ENCODE measurements around the gene NTM. TPM values are rescaled to one million over a fixed set of nuclear protein-coding genes. Genes with fewer than 3 reads are reported as not detected.

Gene NTM
- total RNA-seq, 1 experiment from 2014 or later, result 0.73 TPM

DNA sequence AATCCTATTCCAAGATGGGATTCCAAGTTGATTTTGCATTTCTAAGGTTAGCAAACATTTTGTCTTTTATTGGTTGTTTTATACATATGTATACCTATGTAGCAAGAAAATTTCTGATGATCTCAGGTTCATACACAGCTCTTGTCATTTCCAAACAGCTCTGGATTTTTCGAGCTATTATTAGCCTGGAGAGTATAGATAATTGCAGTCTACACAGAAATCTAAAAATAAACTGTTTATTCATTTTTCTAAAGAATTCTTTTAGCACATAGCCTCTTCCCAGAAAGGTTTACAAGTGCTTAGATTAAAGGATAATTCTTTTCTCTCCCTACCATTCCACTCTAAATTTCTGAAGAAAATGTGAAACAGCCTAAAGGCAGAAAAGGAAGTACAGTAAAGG is 705.0 kb downstream of the NTM start:
- no peaks in the 10 kb centered on the region for H3K27me3 Mint-ChIP-seq (ENCODE audit: insufficient read depth, unreplicated experiment)
- TF ChIP-seq, protein P1, sequence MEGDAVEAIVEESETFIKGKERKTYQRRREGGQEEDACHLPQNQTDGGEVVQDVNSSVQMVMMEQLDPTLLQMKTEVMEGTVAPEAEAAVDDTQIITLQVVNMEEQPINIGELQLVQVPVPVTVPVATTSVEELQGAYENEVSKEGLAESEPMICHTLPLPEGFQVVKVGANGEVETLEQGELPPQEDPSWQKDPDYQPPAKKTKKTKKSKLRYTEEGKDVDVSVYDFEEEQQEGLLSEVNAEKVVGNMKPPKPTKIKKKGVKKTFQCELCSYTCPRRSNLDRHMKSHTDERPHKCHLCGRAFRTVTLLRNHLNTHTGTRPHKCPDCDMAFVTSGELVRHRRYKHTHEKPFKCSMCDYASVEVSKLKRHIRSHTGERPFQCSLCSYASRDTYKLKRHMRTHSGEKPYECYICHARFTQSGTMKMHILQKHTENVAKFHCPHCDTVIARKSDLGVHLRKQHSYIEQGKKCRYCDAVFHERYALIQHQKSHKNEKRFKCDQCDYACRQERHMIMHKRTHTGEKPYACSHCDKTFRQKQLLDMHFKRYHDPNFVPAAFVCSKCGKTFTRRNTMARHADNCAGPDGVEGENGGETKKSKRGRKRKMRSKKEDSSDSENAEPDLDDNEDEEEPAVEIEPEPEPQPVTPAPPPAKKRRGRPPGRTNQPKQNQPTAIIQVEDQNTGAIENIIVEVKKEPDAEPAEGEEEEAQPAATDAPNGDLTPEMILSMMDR (IDR thresholded peaks at IDR 0.05; ENCODE audit: insufficient read depth in 1 of 2, low read depth in 1 of 2, low read length in 1 of 2, severe bottlenecking in 1 of 2, unreplicated experiment in 1 of 2), result no peak
- CTCF ChIA-PET, result no interaction called here

DNA sequence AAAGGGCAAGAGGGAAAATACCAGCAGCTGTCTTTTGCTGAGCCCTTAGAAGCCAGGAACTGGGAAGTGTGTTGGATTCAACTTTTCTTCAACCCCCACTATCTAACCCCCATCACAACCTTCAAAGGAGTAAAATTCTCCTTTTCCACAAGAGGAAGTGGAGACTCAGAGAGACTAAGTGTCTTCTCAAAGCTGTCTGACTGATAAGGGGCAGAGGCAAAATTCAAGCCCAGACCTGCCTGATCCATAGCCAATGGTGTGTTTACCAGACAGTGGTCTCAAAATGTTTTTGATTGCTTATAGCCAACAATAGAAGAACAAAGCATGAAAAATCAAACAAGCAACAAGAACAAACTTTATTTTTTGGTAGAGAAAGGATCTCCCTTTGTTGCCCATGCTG is 707.0 kb downstream of the NTM start:
- H3K4me3 Mint-ChIP-seq (ENCODE audit: unreplicated experiment), result no peak overlapping the region

More for the DNA sequence above, 705.0 kb downstream of the NTM start:
- Mint-ChIP-seq H3K27ac (ENCODE audit: unreplicated experiment) (no peak overlapping the region), H3K4me1 (ENCODE audit: low read depth, unreplicated experiment) (no peaks in the 10 kb centered on the region), H3K9me3 (ENCODE audit: unreplicated experiment) (peaks cover 17% of the 10 kb centered on the region), H3K4me3 (ENCODE audit: unreplicated experiment) (no peak overlapping the region), H3K36me3 (ENCODE audit: insufficient read depth, unreplicated experiment) (no peaks in the 10 kb centered on the region)
- no peak for DNase-seq
- H3K4me3 ChIP-seq (ENCODE audit: low read depth, low read length), result no peak overlapping the region
- no peaks in the 10 kb centered on the region for H3K36me3 ChIP-seq (ENCODE audit: control insufficient read depth, insufficient read depth, low read length)
- H3K4me1 ChIP-seq, result no peaks in the 10 kb centered on the region
- POLR2A ChIA-PET, result no interaction called here
- no TSS peak for BruUV-seq (replicated peaks)
- no peaks in the 10 kb centered on the region for H3K27me3 ChIP-seq (replicated peaks; ENCODE audit: control insufficient read depth, insufficient read depth, low read length)
- peaks cover 6% of the 10 kb centered on the region for H3K9me3 ChIP-seq
- intact Hi-C loops (cut with micrococcal nuclease; ENCODE audit: unreplicated experiment), result no loop called here

DNA sequence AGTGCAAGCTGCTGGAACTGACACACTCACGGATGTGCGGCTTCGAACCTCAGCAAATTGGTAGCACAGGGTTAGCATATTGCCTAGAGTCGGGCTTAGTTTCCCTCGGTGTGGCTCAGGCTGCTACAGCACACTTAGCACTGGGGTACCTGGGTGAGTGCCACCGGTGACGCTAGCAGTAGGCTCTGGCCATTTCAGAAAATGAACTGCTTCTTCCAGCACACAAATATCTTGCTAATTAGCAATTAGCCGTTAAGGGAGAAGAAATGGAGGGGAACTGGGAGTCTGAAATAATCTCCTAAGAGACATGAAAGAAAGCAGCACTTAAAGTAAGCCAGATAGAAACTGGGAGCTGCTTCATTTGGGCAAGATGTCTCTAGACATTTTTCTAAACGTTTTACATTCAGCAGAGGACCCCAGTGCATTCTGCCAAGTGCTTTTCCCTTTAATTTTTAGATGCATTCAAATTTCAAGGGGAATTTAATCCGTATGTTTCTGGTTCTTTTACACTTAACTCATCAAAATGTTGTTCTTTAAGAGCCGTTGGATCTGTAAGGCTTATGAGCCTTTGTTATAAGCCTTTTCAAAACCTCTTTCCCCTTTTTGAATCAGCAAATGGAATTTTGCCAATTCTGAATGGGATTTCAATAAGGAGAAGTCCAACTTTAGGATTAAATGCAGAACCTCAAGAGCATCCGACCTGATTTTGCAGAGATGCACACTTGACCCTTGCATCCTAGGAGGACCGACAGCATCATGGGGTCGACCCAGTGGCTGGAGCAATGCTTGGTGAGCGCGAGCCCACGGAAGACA is 708.1 kb downstream of the NTM start:
- Mint-ChIP-seq H3K27ac (ENCODE audit: unreplicated experiment) (no peak overlapping the region), H3K27me3 (ENCODE audit: insufficient read depth, unreplicated experiment) (no peaks in the 10 kb centered on the region), H3K9me3 (ENCODE audit: unreplicated experiment) (peaks cover 21% of the 10 kb centered on the region), H3K36me3 (ENCODE audit: insufficient read depth, unreplicated experiment) (no peaks in the 10 kb centered on the region), H3K4me3 (ENCODE audit: unreplicated experiment) (no peak overlapping the region), H3K4me1 (ENCODE audit: low read depth, unreplicated experiment) (no peaks in the 10 kb centered on the region)
- ChIA-PET CTCF (no interaction called here), POLR2A (no interaction called here)
- Histone ChIP-seq H3K4me1 (no peaks in the 10 kb centered on the region), H3K9me3 (peaks cover 11% of the 10 kb centered on the region), H3K36me3 (ENCODE audit: control insufficient read depth, insufficient read depth, low read length) (no peaks in the 10 kb centered on the region), H3K27me3 (replicated peaks; ENCODE audit: control insufficient read depth, insufficient read depth, low read length) (no peaks in the 10 kb centered on the region), H3K4me3 (ENCODE audit: low read depth, low read length) (no peak overlapping the region)
- intact Hi-C loops (cut with micrococcal nuclease; ENCODE audit: unreplicated experiment), result no loop called here
- DNase-seq, result no peak
- BruUV-seq (replicated peaks), result no TSS peak
- TF ChIP-seq, protein P1 (IDR thresholded peaks at IDR 0.05; ENCODE audit: insufficient read depth in 1 of 2, low read depth in 1 of 2, low read length in 1 of 2, severe bottlenecking in 1 of 2, unreplicated experiment in 1 of 2), result no peak

More for the DNA sequence above, 707.0 kb downstream of the NTM start:
- Mint-ChIP-seq H3K36me3 (ENCODE audit: insufficient read depth, unreplicated experiment) (no peaks in the 10 kb centered on the region), H3K27ac (ENCODE audit: unreplicated experiment) (no peak overlapping the region), H3K9me3 (ENCODE audit: unreplicated experiment) (peaks cover 18% of the 10 kb centered on the region), H3K4me1 (ENCODE audit: low read depth, unreplicated experiment) (no peaks in the 10 kb centered on the region), H3K27me3 (ENCODE audit: insufficient read depth, unreplicated experiment) (no peaks in the 10 kb centered on the region)
- ChIA-PET POLR2A (no interaction called here), CTCF (no interaction called here)
- Histone ChIP-seq H3K27me3 (replicated peaks; ENCODE audit: control insufficient read depth, insufficient read depth, low read length) (no peaks in the 10 kb centered on the region), H3K9me3 (peaks cover 6% of the 10 kb centered on the region; the same call in 1 of the 2 replicates), H3K36me3 (ENCODE audit: control insufficient read depth, insufficient read depth, low read length) (no peaks in the 10 kb centered on the region), H3K4me3 (ENCODE audit: low read depth, low read length) (no peak overlapping the region), H3K4me1 (no peaks in the 10 kb centered on the region)
- TF ChIP-seq, protein P1 (IDR thresholded peaks at IDR 0.05; ENCODE audit: insufficient read depth in 1 of 2, low read depth in 1 of 2, low read length in 1 of 2, severe bottlenecking in 1 of 2, unreplicated experiment in 1 of 2), result no peak
- intact Hi-C loops (cut with micrococcal nuclease; ENCODE audit: unreplicated experiment), result no loop called here
- DNase-seq, result no peak
- BruUV-seq (replicated peaks), result no TSS peak

Measured in Caco-2 (cell line).